HL-60/S4 treated with retinoic acid at 250 ng/mL for 4 days and 3 days (cell line): ENCODE data around the gene NOP56.

Experiments used
- in situ Hi-C: fragments of 300-500 bp; cut with MboI; formaldehyde crosslinking; loops from 2 replicates; pipeline ENCODE4 v1.7.0; 2022; ENCODE audit warnings: low sequenced_read_pairs

The NOP56 gene

GRCh38 chr20:2640899-2641298 lies 11.5 kb upstream of the NOP56 start:
- in situ Hi-C loops, result no loop called here

GRCh38 chr20:2643708-2644107 lies 8.7 kb upstream of the NOP56 start:
- in situ Hi-C loops, result no loop called here

- in situ Hi-C loops, result no loop called here
These were observed 508 bp downstream of the NOP56 start for GRCh38 chr20:2652724-2653555.

- in situ Hi-C loops, result no loop called here
These were observed 1.3 kb downstream of the NOP56 start for GRCh38 chr20:2653556-2654383.

- in situ Hi-C loops, result no loop called here
These were observed 2.0 kb downstream of the NOP56 start for GRCh38 chr20:2654384-2654822.

- in situ Hi-C loops, result no loop called here
These were observed 2.4 kb downstream of the NOP56 start for GRCh38 chr20:2654831-2655230.

- in situ Hi-C loops, result no loop called here
These were observed 3.1 kb downstream of the NOP56 start for GRCh38 chr20:2655331-2656116.

GRCh38 chr20:2656471-2657117 lies 4.2 kb downstream of the NOP56 start:
- in situ Hi-C loops, result no loop called here

GRCh38 chr20:2657241-2657640 lies 4.8 kb downstream of the NOP56 start:
- in situ Hi-C loops, result no loop called here

- in situ Hi-C loops, result no loop called here
These were observed 5.2 kb downstream of the NOP56 start for GRCh38 chr20:2657674-2658073.

- in situ Hi-C loops, result no loop called here
These were observed 6.3 kb downstream of the NOP56 start for GRCh38 chr20:2658414-2659354.

- in situ Hi-C loops, result no loop called here
These were observed 7.1 kb downstream of the NOP56 start for GRCh38 chr20:2659547-2659946.

- in situ Hi-C loops, result no loop called here
These were observed 11.0 kb downstream of the NOP56 start for GRCh38 chr20:2663364-2663886.

- in situ Hi-C loops, result no loop called here
These were observed 11.7 kb downstream of the NOP56 start, which contains the start of gene IDH3B for GRCh38 chr20:2663887-2664719. Gene IDH3B, minus strand, starts transcription at chr20:2664216. Its CDS starts 28 bp downstream, at chr20:2664188.

GRCh38 chr20:2671977-2672376 lies 19.5 kb downstream of the NOP56 start:
- in situ Hi-C loops, result no loop called here

- in situ Hi-C loops, result no loop called here
These were observed 20.0 kb downstream of the NOP56 start for GRCh38 chr20:2672446-2672845.

- in situ Hi-C loops, result no loop called here
These were observed 21.0 kb downstream of the NOP56 start for GRCh38 chr20:2673453-2673852.

- in situ Hi-C loops, result loop anchor here (10.0 kb wide), 1 partner anchor 65 kb away; no protein-coding TSS in a partner anchor
These were observed 27.6 kb downstream of the NOP56 start for GRCh38 chr20:2680046-2680445.
